DOHH2 (cell line): ENCODE measurements around the gene PLIN5.

Experiments
- H3F3A ChIP-seq: fragments of 200-600 bp; sonication (generic), shearing (Covaris generic); 2 replicates; pipeline ENCODE4 v1.6.0; 2016; ENCODE audit warnings: antibody characterized with exemption, mild to moderate bottlenecking; ENCODE audit not compliant: control insufficient read depth, insufficient read depth
- H3K27ac ChIP-seq: fragments of 200-600 bp; sonication (generic); 2 replicates; pipeline ENCODE4 v1.5.1; 2014; ENCODE audit warnings: low read depth, mild to moderate bottlenecking, low read length, moderate library complexity
- H3K27me3 ChIP-seq: fragments of 200-600 bp; sonication (generic); 2 replicates; pipeline ENCODE4 v1.6.1; 2014; ENCODE audit warnings: mild to moderate bottlenecking, low read length, mixed read lengths; ENCODE audit not compliant: control insufficient read depth
- H3K36me3 ChIP-seq: fragments of 200-600 bp; sonication (generic); 2 replicates; pipeline ENCODE4 v1.6.1; 2014; ENCODE audit warnings: mild to moderate bottlenecking, low read length, moderate library complexity, mixed read lengths; ENCODE audit not compliant: control insufficient read depth
- H3K4me1 ChIP-seq: fragments of 200-600 bp; sonication (generic); 2 replicates; pipeline ENCODE4 v1.6.1; 2014; ENCODE audit warnings: mild to moderate bottlenecking, low read length, mixed read lengths; ENCODE audit not compliant: control insufficient read depth
- H3K4me2 ChIP-seq: fragments of 200-600 bp; sonication (generic); 2 replicates; pipeline ENCODE4 v1.6.0; 2014; ENCODE audit warnings: mild to moderate bottlenecking, low read length, moderate library complexity
- H3K4me3 ChIP-seq: fragments of 200-600 bp; sonication (generic); 2 replicates; pipeline ENCODE4 v1.5.1; 2014; ENCODE audit warnings: mild to moderate bottlenecking, low read length, mixed read lengths
- H3K79me2 ChIP-seq: fragments of 200-600 bp; sonication (generic); 2 replicates; pipeline ENCODE4 v1.6.1; 2014; ENCODE audit warnings: mild to moderate bottlenecking, low read length, mixed read lengths; ENCODE audit not compliant: control insufficient read depth
- H3K9me2 ChIP-seq: fragments of 200-600 bp; sonication (generic); replicated peaks from 2 replicates; pipeline ENCODE4 v1.6.1; 2014; ENCODE audit warnings: mild to moderate bottlenecking, low read length, mixed read lengths; ENCODE audit not compliant: control insufficient read depth
- H3K9me3 ChIP-seq: fragments of 200-600 bp; sonication (generic); 2 replicates; pipeline ENCODE4 v1.6.1; 2014; ENCODE audit warnings: antibody characterized with exemption, low read length, mixed read lengths; ENCODE audit not compliant: control insufficient read depth, insufficient read depth
- H4K20me1 ChIP-seq: fragments of 200-600 bp; sonication (generic); 2 replicates; pipeline ENCODE4 v1.6.0; 2014; ENCODE audit warnings: low read depth, mild to moderate bottlenecking, antibody characterized with exemption, low read length, moderate library complexity; ENCODE audit not compliant: control insufficient read depth, insufficient read depth
- EZH2phosphoT487 ChIP-seq: fragments of 200-600 bp; sonication (generic); IDR thresholded peaks from 2 replicates; pipeline ENCODE4 v1.6.1; 2017; ENCODE audit warnings: borderline replicate concordance, mild to moderate bottlenecking, antibody characterized with exemption, low read length, moderate library complexity, mixed read lengths
- TF ChIP-seq, protein P1 (sequence below): fragments of 200-600 bp; sonication (generic); IDR thresholded peaks from one replicate; pipeline ENCODE4 v1.5.1; 2014; ENCODE audit warnings: antibody characterized with exemption, mild to moderate bottlenecking, low read depth, low read length; ENCODE audit not compliant: poor library complexity, severe bottlenecking

The PLIN5 gene

DNA sequence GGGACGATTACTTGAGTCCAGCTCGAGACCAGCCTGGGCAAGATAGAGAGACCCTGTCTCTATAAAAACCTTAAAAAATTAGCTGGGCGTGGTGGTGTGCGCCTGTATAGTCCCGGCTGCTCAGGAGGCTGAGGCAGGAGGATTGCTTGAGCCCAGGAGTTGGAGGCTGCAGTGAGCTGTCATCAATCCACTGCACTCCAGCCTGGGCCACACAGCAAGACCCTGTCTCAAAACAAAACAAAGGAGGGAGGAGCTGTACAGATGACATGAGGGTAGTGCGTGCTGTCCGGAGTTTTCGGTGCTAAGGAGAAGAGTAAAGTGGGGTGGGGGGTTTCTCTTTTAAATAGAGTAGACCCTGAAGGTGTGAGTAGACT, 40.3 kb downstream of the PLIN5 start:
- Histone ChIP-seq H3K36me3 (peaks cover 44% of the 10 kb centered on the region), H3K4me1 (no peaks in the 10 kb centered on the region)
- no peak for TF ChIP-seq EZH2phosphoT487
- TF ChIP-seq, protein P1, sequence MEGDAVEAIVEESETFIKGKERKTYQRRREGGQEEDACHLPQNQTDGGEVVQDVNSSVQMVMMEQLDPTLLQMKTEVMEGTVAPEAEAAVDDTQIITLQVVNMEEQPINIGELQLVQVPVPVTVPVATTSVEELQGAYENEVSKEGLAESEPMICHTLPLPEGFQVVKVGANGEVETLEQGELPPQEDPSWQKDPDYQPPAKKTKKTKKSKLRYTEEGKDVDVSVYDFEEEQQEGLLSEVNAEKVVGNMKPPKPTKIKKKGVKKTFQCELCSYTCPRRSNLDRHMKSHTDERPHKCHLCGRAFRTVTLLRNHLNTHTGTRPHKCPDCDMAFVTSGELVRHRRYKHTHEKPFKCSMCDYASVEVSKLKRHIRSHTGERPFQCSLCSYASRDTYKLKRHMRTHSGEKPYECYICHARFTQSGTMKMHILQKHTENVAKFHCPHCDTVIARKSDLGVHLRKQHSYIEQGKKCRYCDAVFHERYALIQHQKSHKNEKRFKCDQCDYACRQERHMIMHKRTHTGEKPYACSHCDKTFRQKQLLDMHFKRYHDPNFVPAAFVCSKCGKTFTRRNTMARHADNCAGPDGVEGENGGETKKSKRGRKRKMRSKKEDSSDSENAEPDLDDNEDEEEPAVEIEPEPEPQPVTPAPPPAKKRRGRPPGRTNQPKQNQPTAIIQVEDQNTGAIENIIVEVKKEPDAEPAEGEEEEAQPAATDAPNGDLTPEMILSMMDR, result no peak

DNA sequence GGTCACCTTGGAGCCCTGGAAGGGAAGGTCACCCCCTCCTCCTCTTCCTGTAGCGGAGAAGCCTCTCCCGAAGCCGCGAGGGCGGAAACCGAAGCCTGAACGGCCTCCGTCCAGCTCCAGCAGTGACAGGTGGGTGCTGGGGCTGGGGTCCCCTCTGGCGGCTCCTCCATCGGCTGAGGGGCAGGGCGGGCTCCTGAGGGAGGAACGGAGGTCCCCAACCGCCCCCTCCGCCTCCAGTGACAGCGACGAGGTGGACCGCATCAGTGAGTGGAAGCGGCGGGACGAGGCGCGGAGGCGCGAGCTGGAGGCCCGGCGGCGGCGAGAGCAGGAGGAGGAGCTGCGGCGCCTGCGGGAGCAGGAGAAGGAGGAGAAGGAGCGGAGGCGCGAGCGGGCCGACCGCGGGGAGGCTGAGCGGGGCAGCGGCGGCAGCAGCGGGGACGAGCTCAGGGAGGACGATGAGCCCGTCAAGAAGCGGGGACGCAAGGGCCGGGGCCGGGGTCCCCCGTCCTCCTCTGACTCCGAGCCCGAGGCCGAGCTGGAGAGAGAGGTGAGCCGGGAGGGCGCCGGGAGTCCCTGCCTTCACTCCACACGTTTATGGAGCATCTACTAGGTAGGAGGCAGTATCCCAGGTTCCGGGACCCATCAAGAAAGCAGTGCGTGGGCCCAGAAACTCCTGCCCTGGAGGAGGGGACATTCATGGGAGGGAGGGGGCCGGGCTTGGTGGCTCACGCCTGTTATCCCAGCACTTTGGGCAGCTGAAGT, 40.9 kb downstream of the PLIN5 start:
- H3K4me3 ChIP-seq, result no peak overlapping the region
- no peaks in the 10 kb centered on the region for H4K20me1 ChIP-seq
- no peak overlapping the region for H3K27ac ChIP-seq
- no peak for TF ChIP-seq EZH2phosphoT487
- TF ChIP-seq, protein P1, result no peak
- no peaks in the 10 kb centered on the region for H3K9me2 ChIP-seq
- peaks cover 44% of the 10 kb centered on the region for H3K36me3 ChIP-seq
- H3F3A ChIP-seq, result no peaks in the 10 kb centered on the region
- H3K79me2 ChIP-seq, result no peaks in the 10 kb centered on the region
- H3K4me1 ChIP-seq, result no peaks in the 10 kb centered on the region
- H3K4me2 ChIP-seq, result no peak overlapping the region
- H3K27me3 ChIP-seq, result no peaks in the 10 kb centered on the region
- H3K9me3 ChIP-seq, result no peaks in the 10 kb centered on the region

More for the DNA sequence above, 40.3 kb downstream of the PLIN5 start:
- Histone ChIP-seq H4K20me1 (no peaks in the 10 kb centered on the region), H3K27ac (no peak overlapping the region), H3K27me3 (no peaks in the 10 kb centered on the region), H3K9me3 (no peaks in the 10 kb centered on the region), H3K79me2 (no peaks in the 10 kb centered on the region), H3K9me2 (no peaks in the 10 kb centered on the region), H3F3A (no peaks in the 10 kb centered on the region), H3K4me3 (no peak overlapping the region), H3K4me2 (no peak overlapping the region)

DNA sequence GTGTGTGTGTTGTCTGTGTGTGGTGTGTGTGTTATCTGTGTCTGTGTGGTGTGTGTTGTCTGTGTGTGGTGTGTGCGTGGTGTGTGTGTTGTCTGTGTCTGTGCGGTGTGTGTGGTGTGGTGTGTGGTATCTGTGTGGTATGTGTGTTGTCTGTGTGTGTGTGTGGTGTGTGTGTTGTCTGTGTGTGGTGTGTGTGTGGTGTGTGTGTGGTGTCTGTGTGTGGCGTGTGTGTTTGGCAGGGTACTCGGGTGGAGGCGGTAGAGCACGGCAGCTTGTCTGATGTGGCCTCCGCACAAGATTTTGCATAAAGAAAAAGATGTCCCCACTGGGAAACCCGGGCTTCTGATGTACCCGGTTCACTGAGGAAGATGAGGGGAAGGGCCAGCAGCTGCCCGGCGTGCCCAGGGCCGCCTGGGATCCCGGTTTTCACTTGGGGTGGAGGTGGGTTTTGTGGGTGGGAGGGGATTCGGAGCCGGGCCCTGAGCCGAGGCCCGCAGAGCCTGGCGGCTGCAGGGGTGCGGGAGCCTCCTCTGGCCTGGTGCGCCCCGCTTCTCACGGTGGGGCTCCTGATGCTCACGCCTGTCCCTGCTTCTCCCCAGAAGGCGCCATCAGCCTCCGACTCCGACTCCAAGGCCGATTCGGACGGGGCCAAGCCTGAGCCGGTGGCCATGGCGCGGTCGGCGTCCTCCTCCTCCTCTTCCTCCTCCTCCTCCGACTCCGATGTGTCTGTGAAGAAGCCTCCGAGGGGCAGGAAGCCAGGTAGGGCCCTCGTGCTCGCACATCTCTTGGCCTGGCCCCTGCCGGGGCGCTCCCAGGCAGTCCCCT, 41.7 kb downstream of the PLIN5 start:
- Histone ChIP-seq H3K9me3 (no peaks in the 10 kb centered on the region), H3K27me3 (no peaks in the 10 kb centered on the region), H3K4me2 (no peak overlapping the region), H3K9me2 (no peaks in the 10 kb centered on the region), H3K79me2 (no peaks in the 10 kb centered on the region), H3K36me3 (peaks cover 44% of the 10 kb centered on the region), H4K20me1 (no peaks in the 10 kb centered on the region), H3K4me3 (no peak overlapping the region), H3K27ac (no peak overlapping the region), H3K4me1 (no peaks in the 10 kb centered on the region), H3F3A (no peaks in the 10 kb centered on the region)
- no peak for TF ChIP-seq EZH2phosphoT487
- TF ChIP-seq, protein P1, result no peak
